Measurements from ENCODE around the gene HINT1.
"Not testable (repeated sequence)": the region's sequence is repeated elsewhere in the genome, so short reads cannot be mapped to it uniquely, and the experiment has no call there.

HINT1 gene

DNA sequence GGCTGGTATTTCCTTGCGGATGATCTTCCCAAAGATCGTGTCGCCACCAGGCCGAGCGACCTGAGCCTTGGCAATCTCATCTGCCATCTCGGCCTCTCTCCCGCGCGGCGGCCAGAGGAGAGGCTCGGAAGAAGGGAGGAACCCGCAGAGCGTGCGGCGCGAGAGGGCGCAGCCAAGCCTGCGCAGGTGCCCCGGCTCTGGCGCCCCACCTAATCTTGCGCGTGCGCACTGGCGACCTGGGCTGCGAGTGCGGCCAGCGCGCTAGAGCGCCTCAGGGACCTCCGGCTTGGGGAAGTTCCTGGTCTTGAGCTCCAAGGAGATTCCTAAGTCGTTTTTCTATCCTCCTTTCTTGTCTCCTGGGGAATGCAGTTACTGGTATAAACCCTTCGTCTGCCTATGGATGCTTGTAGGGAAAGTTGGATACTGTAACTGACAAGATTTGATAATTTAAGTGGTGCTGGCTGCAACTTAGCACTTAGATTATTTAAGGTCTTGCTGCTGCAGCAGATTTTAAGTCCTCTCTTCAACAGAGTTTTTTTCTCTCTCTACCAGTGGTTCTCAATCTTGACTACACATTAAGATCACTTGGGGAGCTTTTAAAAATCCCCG is at the start of gene HINT1:
Gene HINT1, minus strand, starts transcription at position 138 of the 609 bp plus-strand sequence. Its CDS starts 51 bp downstream, at position 87.
- peak; percentile 82 to 91 for DNase-seq (ENCODE audit: extremely low read depth in 1 of 2, low read depth in 1 of 2)

DNA sequence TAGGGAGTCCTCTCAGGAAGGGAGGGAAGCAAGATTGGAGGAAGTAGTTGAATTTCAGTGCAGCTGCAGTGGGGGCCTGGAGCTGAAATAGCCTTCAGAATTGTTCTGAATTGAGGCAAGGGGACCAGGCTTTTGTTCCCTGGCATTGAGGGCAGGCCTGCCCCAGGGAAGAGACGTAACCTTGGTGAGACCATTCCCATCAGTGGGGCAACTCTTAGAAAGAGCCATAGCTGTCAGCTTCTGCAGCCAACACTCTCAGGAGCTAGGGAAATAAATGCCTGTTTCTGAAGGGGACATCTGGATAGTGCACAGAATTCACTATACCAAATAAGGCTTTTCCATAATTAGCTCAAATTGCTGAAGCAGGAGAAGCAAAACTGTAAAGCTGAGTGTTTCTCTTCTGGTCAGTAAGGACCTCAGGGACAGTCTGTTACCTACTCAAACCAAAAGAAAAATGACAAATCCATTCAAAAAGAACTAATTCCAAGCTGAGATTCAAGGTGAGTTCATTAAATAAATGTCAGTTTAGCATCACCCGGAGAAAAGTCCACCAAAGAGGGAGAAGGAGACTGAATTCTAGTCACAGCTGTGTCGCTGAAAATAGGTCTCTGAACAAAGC is 49.7 kb upstream of the HINT1 start:
- DNase-seq (ENCODE audit: extremely low read depth in 1 of 2, low read depth in 1 of 2): no peak

DNA sequence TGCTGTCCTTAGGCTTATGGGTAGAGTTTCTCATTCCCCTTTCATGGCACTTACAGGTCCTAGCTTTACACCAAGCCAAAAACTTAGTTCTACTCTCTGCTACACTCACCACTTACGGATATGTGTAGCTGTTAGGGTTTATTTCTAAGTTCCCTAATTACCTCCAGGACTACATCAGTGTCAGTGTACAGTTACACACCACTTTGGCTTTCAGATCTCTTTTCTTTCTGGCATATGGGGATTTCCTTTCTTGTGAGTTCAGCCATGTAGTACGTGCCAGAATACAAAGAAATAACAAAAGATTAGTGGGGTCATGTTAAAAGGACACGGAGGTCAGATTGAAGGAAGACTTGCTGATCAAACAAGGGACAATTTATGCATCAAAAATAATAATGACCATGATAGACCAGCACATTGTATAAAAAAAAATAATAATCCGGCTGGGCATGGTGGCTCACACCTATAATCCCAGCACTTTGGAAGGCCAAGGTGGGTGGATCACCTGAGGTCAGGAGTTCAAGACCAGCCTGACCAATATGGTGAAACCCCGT is 47.5 kb upstream of the HINT1 start:
- DNase-seq (ENCODE audit: extremely low read depth in 1 of 2, low read depth in 1 of 2): no peak

DNA sequence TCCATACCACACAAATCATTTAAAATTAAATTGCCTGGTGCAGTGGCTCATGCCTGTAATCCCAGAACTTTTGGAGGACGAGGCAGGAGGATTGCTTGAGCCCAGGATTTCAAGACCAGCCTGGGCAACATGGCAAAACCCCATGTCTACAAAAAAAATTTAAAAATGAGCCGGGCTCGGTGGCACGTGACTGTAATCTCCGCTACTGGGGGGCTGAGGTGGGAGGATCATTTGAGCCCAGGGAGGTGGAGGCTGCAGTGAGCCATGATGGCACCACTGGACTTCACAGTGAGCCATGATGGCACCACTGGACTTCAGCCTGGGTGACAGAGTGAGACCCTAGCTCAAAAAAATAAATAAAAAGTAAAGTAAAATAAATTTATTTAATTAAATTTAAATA is 46.6 kb upstream of the HINT1 start:
- no peak for DNase-seq (ENCODE audit: extremely low read depth in 1 of 2, low read depth in 1 of 2)

DNA sequence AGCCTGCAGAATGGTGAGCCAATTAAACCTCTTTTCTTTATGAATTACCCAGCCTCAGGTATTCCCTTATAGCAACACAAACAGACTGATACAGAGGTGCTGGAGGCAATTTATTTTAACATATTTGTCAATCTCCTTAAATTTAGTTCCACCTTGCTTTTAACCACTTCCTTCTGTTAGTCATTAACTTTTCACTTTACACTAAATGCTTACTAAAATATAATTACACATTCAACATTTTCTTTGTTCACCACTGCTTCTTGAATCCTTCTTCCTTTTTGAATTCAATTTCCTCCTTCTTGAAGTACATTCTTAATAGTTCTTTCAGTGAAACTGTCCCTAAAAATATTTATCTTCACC is 45.1 kb upstream of the HINT1 start:
- DNase-seq (ENCODE audit: extremely low read depth in 1 of 2, low read depth in 1 of 2): no peak

DNA sequence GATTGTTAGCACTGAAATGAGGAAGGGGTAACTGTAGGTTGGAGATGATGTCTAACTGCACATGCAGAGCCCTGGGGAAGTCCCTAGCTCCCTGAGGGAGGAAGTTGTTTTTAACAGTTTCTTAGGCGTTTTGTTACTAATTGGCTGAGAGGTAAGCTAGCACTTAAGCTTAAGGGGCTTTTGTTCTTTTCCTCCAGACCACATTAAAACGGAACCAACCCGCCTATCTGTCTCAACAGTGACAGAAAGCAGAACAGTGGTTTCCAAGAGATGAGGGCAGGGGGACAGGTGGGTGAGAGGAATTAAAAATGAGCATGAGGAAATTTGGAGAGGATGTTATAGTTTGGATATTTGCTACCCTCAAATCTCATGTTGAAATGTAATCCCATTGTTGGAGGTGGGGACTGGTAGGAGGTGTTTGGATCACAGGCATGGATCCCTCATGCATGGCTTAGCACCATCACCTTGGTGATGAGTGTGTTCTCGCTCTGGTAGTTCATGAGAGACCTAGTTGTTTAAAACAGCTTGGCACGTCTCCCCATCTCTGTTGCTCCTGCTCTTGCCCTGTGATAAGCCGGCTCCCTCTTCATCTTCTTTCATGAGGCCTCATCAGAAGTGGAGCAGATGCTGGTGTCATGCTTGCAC is 44.6 kb upstream of the HINT1 start:
- DNase-seq (ENCODE audit: extremely low read depth in 1 of 2, low read depth in 1 of 2): peak in 1 of 2 donors; percentile 12

DNA sequence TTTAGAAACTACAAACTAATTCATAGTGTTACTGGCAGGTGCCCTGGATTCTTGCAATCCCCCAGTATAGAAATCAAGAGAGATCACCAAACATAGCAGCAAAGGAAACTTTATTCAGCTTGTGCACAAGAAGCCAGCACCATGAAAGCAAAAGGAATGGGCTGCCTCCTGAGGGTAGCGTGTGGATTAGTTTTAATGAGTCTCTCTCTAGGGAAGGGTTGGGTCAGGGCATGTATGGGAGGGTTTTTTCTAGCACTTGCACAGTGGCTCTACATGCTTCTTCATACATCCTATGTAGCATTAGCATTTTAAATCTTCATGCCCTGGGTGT is 44.1 kb upstream of the HINT1 start:
- no peak for DNase-seq (ENCODE audit: extremely low read depth in 1 of 2, low read depth in 1 of 2)

DNA sequence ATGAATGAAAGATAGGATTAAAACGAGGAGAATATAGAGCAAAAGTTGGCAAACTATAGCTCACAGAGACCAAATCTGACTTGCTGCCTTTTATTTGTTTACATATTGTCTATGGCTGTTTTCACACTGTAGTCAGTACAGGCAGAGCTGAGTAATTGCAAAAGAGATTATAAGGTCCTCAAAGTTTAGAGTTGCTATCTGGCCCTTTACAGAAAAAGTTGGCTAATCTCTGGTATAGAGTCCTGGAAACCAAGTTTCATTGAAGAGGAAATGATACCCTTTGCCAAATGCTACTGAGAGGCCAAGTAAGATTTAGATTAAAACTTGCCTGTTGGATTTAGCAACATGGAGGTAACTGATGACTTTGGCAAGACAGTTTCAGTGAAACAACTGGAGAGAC is 41.7 kb upstream of the HINT1 start:
- DNase-seq (ENCODE audit: extremely low read depth in 1 of 2, low read depth in 1 of 2): no peak

DNA sequence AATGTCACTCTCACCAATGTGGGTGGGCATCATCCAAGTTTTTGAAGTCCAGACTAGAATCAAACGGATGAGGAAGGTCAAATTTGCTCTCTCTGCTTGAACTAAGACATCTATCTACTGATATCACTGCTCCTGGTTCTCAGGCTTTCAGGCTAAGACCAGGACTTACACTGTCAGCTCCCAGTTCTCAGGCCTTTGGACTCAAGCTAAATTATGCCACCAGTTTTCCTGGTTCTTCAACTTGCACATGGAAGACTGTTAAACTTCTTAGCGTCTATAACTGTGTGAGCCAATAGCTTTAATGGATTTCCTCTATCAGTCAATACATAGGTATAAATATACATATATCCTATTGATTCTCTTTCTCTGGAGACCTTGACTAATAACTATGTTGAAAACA is 41.0 kb upstream of the HINT1 start:
- DNase-seq (ENCODE audit: extremely low read depth in 1 of 2, low read depth in 1 of 2): no peak

DNA sequence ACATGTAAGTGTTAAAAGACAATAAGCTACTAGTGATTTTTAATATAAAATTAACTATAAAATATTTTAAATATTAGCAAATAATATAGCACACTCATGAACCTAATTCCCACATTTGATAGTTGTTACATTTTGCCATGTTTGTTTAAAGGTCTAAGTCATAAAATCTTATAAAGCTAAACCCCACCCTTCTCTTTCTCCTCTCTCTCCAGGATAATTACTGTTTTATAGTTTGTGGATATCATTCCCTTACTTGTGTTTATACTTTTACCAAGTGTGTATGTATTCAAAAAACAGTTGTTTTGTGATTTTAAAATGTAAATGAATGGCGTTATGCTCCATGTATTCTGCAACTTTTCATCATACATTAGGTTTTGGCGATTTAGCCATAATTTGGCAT is 39.9 kb upstream of the HINT1 start:
- DNase-seq (ENCODE audit: extremely low read depth in 1 of 2, low read depth in 1 of 2): no peak

DNA sequence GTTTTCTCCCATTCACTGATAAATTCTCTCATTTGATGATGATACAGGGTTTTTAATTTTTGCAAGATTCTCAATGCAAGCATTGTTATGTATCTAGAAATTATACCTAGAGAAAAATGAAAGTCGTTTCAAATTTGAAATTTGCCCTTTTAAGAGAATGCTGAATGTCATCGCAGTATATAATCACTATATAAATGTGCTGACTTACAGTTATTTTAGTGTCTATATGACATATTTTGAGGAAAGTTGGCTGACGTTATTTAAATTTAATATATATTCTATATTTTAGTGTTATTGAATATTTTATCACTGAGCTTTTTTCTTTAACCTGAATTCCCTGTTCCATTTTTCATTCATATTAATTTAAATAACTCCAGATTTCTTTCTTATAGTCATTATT is 35.5 kb upstream of the HINT1 start:
- DNase-seq (ENCODE audit: extremely low read depth in 1 of 2, low read depth in 1 of 2): no peak

DNA sequence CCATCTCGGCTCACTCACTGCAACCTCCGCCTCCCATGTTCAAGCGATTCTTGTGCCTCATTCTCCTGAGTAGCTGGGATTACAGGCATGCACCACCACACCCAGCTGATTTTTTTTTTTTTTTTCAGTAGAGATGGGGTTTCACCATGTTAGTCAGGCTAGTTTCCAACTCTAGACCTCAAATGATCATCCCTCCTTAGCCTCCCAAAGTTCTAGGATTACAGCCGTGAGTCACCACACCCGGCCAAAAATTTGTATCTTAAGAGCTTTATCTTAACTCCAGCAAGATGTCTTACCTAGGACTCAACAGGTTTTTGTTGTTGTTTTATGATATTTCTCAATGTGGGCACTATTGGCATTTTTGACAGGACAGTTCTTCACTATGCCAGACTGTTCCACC is 33.6 kb upstream of the HINT1 start:
- no peak for DNase-seq (ENCODE audit: extremely low read depth in 1 of 2, low read depth in 1 of 2)

DNA sequence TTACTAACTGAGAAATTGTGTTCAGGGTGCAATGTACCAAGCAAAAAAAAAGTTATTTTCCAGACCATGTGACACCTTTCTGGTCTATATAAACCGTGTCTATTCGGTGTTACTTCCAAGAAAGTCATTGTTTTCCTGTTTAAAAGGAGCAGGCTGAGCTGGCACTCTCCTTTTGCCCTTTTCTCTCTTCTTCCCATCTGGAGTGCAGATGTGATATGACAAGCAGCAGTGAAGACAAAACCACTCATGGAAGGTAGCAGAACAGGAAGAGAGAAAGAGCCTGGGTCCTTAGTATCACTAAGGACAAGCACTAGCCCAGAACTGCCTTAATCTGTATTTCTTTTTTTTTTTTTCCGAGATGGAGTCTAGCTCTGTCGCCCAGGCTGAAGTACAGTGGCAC is 31.3 kb upstream of the HINT1 start:
- no peak for DNase-seq (ENCODE audit: extremely low read depth in 1 of 2, low read depth in 1 of 2)

DNA sequence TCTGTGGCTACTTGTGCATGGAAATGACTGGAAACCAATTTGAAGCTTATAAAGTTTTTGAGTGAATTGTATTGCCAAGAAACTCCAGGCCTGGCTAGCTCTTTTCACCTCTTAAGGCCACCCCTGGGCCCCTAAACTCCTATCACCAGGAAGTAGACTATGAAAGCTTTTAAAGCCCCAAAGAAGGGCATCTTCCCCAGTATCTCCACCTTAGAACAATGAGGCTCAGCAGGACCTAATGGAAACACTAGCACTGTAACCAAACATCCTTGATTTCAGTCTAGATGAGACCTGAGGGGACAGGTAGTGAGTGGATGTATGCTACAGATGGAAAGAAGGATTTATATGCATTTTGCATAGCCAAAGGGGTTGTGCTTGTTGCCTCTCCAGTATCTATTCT is 30.6 kb upstream of the HINT1 start:
- no peak for DNase-seq (ENCODE audit: extremely low read depth in 1 of 2, low read depth in 1 of 2)

DNA sequence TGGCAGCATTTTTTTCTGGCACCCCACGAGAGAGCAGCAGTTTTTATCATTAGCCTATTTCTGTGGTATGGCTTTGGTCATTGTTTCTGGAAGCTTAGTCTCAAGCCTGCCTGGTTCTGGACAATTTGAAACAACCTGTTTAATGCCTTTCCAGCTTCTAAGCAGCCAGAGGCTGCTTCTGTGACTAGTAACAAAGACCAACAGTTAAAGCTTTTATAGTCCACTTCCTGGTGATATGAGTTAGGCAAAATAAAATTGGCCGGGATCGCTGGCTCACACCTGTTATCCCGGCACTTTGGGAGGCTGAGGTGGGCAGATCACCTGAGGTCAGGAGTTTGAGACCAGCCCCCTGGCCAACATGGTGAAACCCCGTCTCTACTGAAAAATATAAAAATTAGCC is 29.7 kb upstream of the HINT1 start:
- DNase-seq (ENCODE audit: extremely low read depth in 1 of 2, low read depth in 1 of 2): no peak

DNA sequence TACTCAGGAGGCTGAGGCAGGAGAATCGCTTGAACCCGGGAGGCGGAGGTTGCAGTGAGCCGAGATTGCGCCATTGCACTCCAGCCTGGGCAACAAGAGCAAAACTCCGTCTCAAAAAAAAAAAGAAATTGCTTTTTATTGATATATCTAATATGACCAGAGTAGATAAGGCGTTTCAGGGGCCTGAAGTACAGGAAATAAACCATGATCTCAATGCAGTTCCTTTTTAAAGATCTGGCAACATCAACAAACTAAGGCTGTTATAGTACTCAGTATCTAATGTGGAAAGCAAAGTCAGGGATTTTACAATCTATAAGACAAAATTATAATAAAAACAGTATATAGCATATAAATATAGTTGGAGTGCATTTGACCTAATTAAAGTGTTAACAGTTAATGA is 28.8 kb upstream of the HINT1 start:
- DNase-seq (ENCODE audit: extremely low read depth in 1 of 2, low read depth in 1 of 2): not testable (repeated sequence)

DNA sequence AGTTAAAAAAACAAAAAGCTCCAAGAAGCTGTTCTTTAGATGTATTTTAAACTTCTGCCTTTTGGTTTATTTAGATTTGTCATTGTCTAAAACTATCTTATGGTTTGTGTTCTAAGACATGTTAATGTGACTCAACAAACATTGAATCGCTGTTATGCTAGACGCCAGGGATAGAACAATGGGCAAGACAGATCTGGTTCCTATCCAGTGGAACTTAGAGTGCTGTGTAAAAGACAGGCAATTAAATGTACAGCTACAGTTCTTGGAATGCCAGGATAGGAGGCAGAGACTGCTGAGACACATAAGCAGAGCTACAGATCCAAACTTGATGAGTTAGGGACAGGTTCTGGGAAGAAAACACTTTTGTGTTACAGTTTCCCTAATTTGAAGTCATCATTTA is 28.1 kb upstream of the HINT1 start:
- DNase-seq (ENCODE audit: extremely low read depth in 1 of 2, low read depth in 1 of 2): no peak

DNA sequence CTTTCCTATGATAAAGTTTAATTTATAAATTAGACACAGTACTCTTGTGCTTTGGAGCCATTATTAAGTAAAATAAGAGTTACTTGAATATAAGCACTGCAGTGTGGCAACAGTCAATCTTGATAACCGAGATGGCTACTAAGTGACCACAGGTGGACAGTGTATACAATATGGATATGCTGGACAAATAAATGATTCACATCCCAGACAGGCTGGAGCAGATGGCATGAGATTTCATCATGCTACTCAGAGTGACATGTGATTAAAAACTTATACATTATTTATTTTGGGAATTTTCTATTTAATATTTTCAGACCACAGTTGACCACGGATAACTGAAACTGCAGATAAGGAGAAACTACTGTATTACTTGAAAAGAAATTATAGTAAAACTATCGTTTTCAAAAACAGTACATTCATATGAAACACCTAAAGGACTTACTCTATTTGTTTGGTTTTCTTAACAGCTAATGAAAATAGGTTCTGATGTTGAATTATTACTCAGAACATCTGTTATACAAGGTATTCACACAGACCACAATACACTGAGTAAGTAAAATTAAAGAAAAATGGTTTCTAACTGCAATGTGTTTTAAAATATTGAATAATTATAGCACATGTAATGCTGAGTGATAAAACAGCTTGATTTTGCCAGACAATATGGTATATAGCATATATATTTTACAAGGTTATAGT is 21.7 kb upstream of the HINT1 start:
- no peak for DNase-seq (ENCODE audit: extremely low read depth in 1 of 2, low read depth in 1 of 2)

DNA sequence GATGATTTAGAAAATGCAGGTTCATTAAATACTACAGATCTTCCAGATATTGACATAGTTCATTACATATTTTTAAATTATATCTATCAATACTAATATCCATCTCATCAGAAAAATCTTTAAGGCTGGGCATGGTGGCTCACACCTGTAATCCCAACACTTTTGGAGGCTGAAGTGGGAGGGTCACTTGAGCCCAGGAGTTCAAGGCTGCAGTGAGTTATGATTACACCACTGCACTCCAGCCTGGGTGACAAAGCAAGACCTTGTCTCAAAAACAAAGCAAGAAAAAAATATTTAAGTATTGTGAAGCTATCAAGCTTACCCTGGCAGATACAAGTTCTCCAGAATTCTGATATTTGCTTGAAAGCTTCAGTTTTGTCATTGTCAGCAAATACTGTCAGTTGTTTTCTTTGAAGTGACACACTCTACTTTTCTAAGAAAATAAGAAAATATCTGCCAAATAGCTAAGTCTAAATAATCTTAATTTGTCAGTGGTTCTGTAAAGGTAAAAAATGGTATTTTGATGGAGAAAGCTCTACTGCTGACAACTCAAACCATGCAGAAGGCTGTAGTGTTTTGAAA is 20.6 kb upstream of the HINT1 start:
- no peak for DNase-seq (ENCODE audit: extremely low read depth in 1 of 2, low read depth in 1 of 2)

DNA sequence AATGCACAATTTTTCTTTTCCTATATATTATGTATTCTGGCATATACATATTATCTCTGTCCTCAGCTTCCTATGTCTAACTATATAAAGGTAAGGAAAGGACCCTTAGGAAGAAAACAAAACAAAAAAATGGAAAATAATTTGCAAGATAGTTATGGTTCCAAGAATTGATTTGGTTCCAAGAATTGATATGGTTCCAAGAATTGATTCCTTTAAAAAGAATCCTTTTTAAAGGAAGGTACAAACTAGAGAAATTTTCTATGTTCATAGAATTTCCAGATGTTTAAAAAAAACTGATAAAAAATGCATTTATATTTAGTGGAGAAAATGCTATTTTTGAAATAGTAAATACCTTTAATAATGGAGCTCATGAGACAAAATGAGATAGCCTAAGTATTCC is 17.8 kb upstream of the HINT1 start:
- DNase-seq (ENCODE audit: extremely low read depth in 1 of 2, low read depth in 1 of 2): no peak

DNA sequence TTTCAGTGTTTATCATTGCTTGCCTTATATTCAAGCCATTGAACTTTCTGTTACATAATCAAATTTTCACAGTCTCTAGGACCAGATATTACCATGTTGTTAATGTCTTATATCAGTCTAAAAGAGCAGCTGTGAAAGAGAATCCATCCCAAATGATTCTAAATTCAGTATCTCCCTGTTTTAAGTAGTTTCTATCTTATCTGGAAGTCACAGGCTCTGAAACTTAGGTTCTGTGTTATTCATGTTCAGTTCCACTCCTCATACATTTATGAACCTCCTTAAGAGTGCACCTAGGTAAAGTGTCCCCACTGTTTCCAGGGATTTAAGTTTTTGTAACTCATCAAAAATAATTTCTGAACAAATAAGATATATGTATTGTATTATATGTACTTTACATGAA is 15.4 kb upstream of the HINT1 start:
- no peak for DNase-seq (ENCODE audit: extremely low read depth in 1 of 2, low read depth in 1 of 2)

All from activated CD8-positive, alpha-beta memory T cell treated with anti-CD3 and anti-CD28 coated beads for 1 hour (primary cell).